Measurements from ENCODE around the gene B4GALT2. TPM values are rescaled to one million over a fixed set of nuclear protein-coding genes. Genes with fewer than 3 reads are reported as not detected.

B4GALT2 gene
- total RNA-seq, 1 experiment from 2014 or later, result 31.5 TPM

GRCh38 chr1:43951021-43951985 is 27.7 kb upstream of the B4GALT2 start:
- H3K27me3 Mint-ChIP-seq (ENCODE audit: insufficient read depth, unreplicated experiment), result no peaks in the 10 kb centered on the region
- intact Hi-C loops (cut with micrococcal nuclease; ENCODE audit: unreplicated experiment), result no loop called here
- TF ChIP-seq CTCF (IDR thresholded peaks at IDR 0.05; ENCODE audit: insufficient read depth in 1 of 2, low read depth in 1 of 2, low read length in 1 of 2, severe bottlenecking in 1 of 2, unreplicated experiment in 1 of 2), result no peak
- Histone ChIP-seq H3K4me3 (ENCODE audit: low read depth, low read length) (no peak overlapping the region), H3K27me3 (replicated peaks; ENCODE audit: control insufficient read depth, insufficient read depth, low read length) (no peaks in the 10 kb centered on the region), H3K4me1 (no peaks in the 10 kb centered on the region), H3K9me3 (no peaks in the 10 kb centered on the region), H3K36me3 (ENCODE audit: control insufficient read depth, insufficient read depth, low read length) (no peaks in the 10 kb centered on the region)
- H3K9me3 Mint-ChIP-seq (ENCODE audit: unreplicated experiment), result no peaks in the 10 kb centered on the region
- ChIA-PET CTCF (no interaction called here), POLR2A (interaction anchor here (0.6 kb wide), 1 partner anchor 24 kb away, joined by 8 read pairs; no protein-coding TSS in a partner anchor)
- no peaks in the 10 kb centered on the region for H3K36me3 Mint-ChIP-seq (ENCODE audit: insufficient read depth, unreplicated experiment)
- no peak overlapping the region for H3K27ac Mint-ChIP-seq (ENCODE audit: unreplicated experiment)
- no peaks in the 10 kb centered on the region for H3K4me1 Mint-ChIP-seq (ENCODE audit: low read depth, unreplicated experiment)
- H3K4me3 Mint-ChIP-seq (ENCODE audit: unreplicated experiment), result no peak overlapping the region
- BruUV-seq (replicated peaks), result no TSS peak
- no peak for DNase-seq

GRCh38 chr1:43952731-43953346 is 26.2 kb upstream of the B4GALT2 start:
- H3K27ac Mint-ChIP-seq (ENCODE audit: unreplicated experiment), result no peak overlapping the region
- no peak overlapping the region for H3K4me3 Mint-ChIP-seq (ENCODE audit: unreplicated experiment)
- H3K9me3 Mint-ChIP-seq (ENCODE audit: unreplicated experiment), result no peaks in the 10 kb centered on the region
- H3K4me1 ChIP-seq, result no peaks in the 10 kb centered on the region
- ChIA-PET POLR2A (no interaction called here), CTCF (no interaction called here)
- H3K27me3 ChIP-seq (replicated peaks; ENCODE audit: control insufficient read depth, insufficient read depth, low read length), result no peaks in the 10 kb centered on the region
- no peak overlapping the region for H3K4me3 ChIP-seq (ENCODE audit: low read depth, low read length)
- H3K36me3 ChIP-seq (ENCODE audit: control insufficient read depth, insufficient read depth, low read length), result no peaks in the 10 kb centered on the region
- no peaks in the 10 kb centered on the region for H3K4me1 Mint-ChIP-seq (ENCODE audit: low read depth, unreplicated experiment)
- no peak for DNase-seq
- intact Hi-C loops (cut with micrococcal nuclease; ENCODE audit: unreplicated experiment), result no loop called here
- no TSS peak for BruUV-seq (replicated peaks)
- TF ChIP-seq CTCF (IDR thresholded peaks at IDR 0.05; ENCODE audit: insufficient read depth in 1 of 2, low read depth in 1 of 2, low read length in 1 of 2, severe bottlenecking in 1 of 2, unreplicated experiment in 1 of 2), result no peak
- H3K9me3 ChIP-seq, result no peaks in the 10 kb centered on the region
- no peaks in the 10 kb centered on the region for H3K27me3 Mint-ChIP-seq (ENCODE audit: insufficient read depth, unreplicated experiment)
- no peaks in the 10 kb centered on the region for H3K36me3 Mint-ChIP-seq (ENCODE audit: insufficient read depth, unreplicated experiment)

GRCh38 chr1:43953361-43953760 is 25.6 kb upstream of the B4GALT2 start:
- Histone ChIP-seq H3K27me3 (replicated peaks; ENCODE audit: control insufficient read depth, insufficient read depth, low read length) (no peaks in the 10 kb centered on the region), H3K4me3 (ENCODE audit: low read depth, low read length) (no peak overlapping the region), H3K9me3 (no peaks in the 10 kb centered on the region), H3K4me1 (no peaks in the 10 kb centered on the region), H3K36me3 (ENCODE audit: control insufficient read depth, insufficient read depth, low read length) (no peaks in the 10 kb centered on the region)
- H3K9me3 Mint-ChIP-seq (ENCODE audit: unreplicated experiment), result no peaks in the 10 kb centered on the region
- H3K4me3 Mint-ChIP-seq (ENCODE audit: unreplicated experiment), result no peak overlapping the region
- H3K36me3 Mint-ChIP-seq (ENCODE audit: insufficient read depth, unreplicated experiment), result no peaks in the 10 kb centered on the region
- intact Hi-C loops (cut with micrococcal nuclease; ENCODE audit: unreplicated experiment), result no loop called here
- POLR2A ChIA-PET, result no interaction called here
- DNase-seq, result no peak
- CTCF ChIA-PET, result no interaction called here
- TF ChIP-seq CTCF (IDR thresholded peaks at IDR 0.05; ENCODE audit: insufficient read depth in 1 of 2, low read depth in 1 of 2, low read length in 1 of 2, severe bottlenecking in 1 of 2, unreplicated experiment in 1 of 2), result no peak
- no peak overlapping the region for H3K27ac Mint-ChIP-seq (ENCODE audit: unreplicated experiment)
- no peaks in the 10 kb centered on the region for H3K4me1 Mint-ChIP-seq (ENCODE audit: low read depth, unreplicated experiment)
- no peaks in the 10 kb centered on the region for H3K27me3 Mint-ChIP-seq (ENCODE audit: insufficient read depth, unreplicated experiment)
- no TSS peak for BruUV-seq (replicated peaks)

All from Caco-2 (cell line).